HepG2 (cell line): ENCODE measurements around the gene OTX1. TPM values are rescaled to one million over a fixed set of nuclear protein-coding genes. Genes with fewer than 3 reads are reported as not detected.

Experiments used
- ATAC-seq: fragments of 200-7000 bp; cut with Tn5 transposase; 3 replicates; pipeline ENCODE4 v1.9.1; 2020; ENCODE audit warnings: mild to moderate bottlenecking, moderate library complexity
- Bru-seq: library from RNA; stranded (reverse); fragments of 400-500 nt; gene quantifications from one replicate; lab custom pipeline; 2021; lab: Mats Ljungman, UMichigan
- BruChase-seq, 2 experiments: library from RNA; stranded (reverse); fragments of 400-500 nt; gene quantifications; one replicate each; lab custom pipeline; 2021; lab: Mats Ljungman, UMichigan
- BruUV-seq: library from RNA; stranded (reverse); fragments of 400-500 nt; replicated peaks from 2 replicates; lab custom pipeline; 2021; lab: Mats Ljungman, UMichigan
- CTCF ChIA-PET: fragments of 300-600 bp; formaldehyde crosslinking; extraction: SDS; loops from one replicate; lab custom pipeline; 2021; ENCODE audit warnings: low total read pairs, inconsistent platforms, low intra/inter-chr PET ratio; lab: Yijun Ruan, JAX
- POLR2A ChIA-PET: fragments of 350-600 bp; sonication (Branson Sonifier 250); formaldehyde crosslinking; loops from one replicate; lab custom pipeline; 2020; ENCODE audit warnings: antibody characterized with exemption, inconsistent platforms; lab: Yijun Ruan, JAX
- DNase-seq: peaks from one replicate; pipeline ENCODE4 v3.0.0-alpha.2; 2015; ENCODE audit warnings: low spot score
- FAIRE-seq: peaks from 3 replicates; lab custom pipeline; 2011; peaks lifted over from hg19 to GRCh38; lab: Jason Lieb, UNC
- H2AFZ ChIP-seq: one replicate; pipeline ENCODE4 v1.6.1; 2011; ENCODE audit warnings: low read length, inconsistent platforms
- H3K27ac ChIP-seq: fragments of 300-600 bp; 3 replicates; pipeline ENCODE4 v1.8.0; 2011; ENCODE audit warnings: mixed run types, mild to moderate bottlenecking, mixed read lengths, low read length, inconsistent platforms; ENCODE audit not compliant: insufficient read depth; ENCODE audit errors: extremely low read length
- H3K27me3 ChIP-seq, 2 experiments: fragments of 200-600 bp in 1 of 2; 2 replicates in 1 of 2; 3 replicates in 1 of 2; pipeline versions ENCODE4 v1.6.0 to v1.8.0; 2011; ENCODE audit warnings: low read length in 2 of 2, mild to moderate bottlenecking in 2 of 2, moderate library complexity in 2 of 2, inconsistent platforms in 1 of 2; ENCODE audit not compliant: insufficient read depth in 2 of 2, control insufficient read depth in 1 of 2
- H3K36me3 ChIP-seq, 2 experiments: fragments of 200-600 bp in 1 of 2; replicated peaks in 1 of 2; 2 replicates in 1 of 2; 3 replicates in 1 of 2; pipeline versions ENCODE4 v1.5.1 to v1.8.0; 2011; ENCODE audit warnings: low read length in 2 of 2, inconsistent platforms in 1 of 2; ENCODE audit not compliant: insufficient read depth in 2 of 2, control insufficient read depth in 1 of 2
- H3K4me1 ChIP-seq: 2 replicates; pipeline ENCODE4 v1.5.1; 2012; ENCODE audit warnings: low read length, inconsistent platforms; ENCODE audit not compliant: insufficient read depth
- H3K4me2 ChIP-seq: 2 replicates; pipeline ENCODE4 v1.6.0; 2011; ENCODE audit warnings: low read depth, low read length, inconsistent platforms
- H3K4me3 ChIP-seq, 3 experiments: fragments of 200-600 bp in 1 of 3; sonication (generic), shearing (Covaris generic) in 1 of 3; replicated peaks in 1 of 3; 2 replicates each; pipeline ENCODE4 v1.5.1; 2011 to 2016; ENCODE audit warnings: low read length in 3 of 3, inconsistent platforms in 2 of 3, low read depth in 2 of 3, mild to moderate bottlenecking in 2 of 3, control low read depth in 1 of 3, mixed read lengths in 1 of 3; ENCODE audit not compliant: insufficient read depth in 1 of 3
- H3K79me2 ChIP-seq: one replicate; pipeline ENCODE4 v1.6.1; 2011; ENCODE audit warnings: low read length, inconsistent platforms; ENCODE audit not compliant: insufficient read depth
- H3K9ac ChIP-seq: 2 replicates; pipeline ENCODE4 v1.6.0; 2011; ENCODE audit warnings: mild to moderate bottlenecking, low read depth, low read length, inconsistent platforms; ENCODE audit not compliant: insufficient read depth
- H3K9me3 ChIP-seq: 2 replicates; pipeline ENCODE4 v1.5.1; 2012; ENCODE audit warnings: mild to moderate bottlenecking, low read length
- H4K20me1 ChIP-seq: 2 replicates; pipeline ENCODE4 v1.6.0; 2011; ENCODE audit warnings: inconsistent platforms, mild to moderate bottlenecking, low read length, moderate library complexity; ENCODE audit not compliant: insufficient read depth
- CREB1 ChIP-seq, 2 experiments: fragments of 450-650 bp in 1 of 2; IDR thresholded peaks; 2 replicates each; pipeline ENCODE4 v1.6.1; 2016 to 2017; ENCODE audit warnings: control low read depth in 1 of 2, mild to moderate bottlenecking in 1 of 2, missing compliant biosample characterization in 1 of 2, missing genetic modification characterization in 1 of 2
- KAT2B ChIP-seq: fragments of 150-350 bp; IDR thresholded peaks from 2 replicates; pipeline ENCODE4 v1.6.1; 2014; ENCODE audit warnings: low read depth, low read length, borderline replicate concordance
- MBNL3 ChIP-seq: fragments of 250-450 bp; sonication (Bioruptor Pico); conservative IDR thresholded peaks from 2 replicates; pipeline ENCODE4 v1.8.0; 2022; ENCODE audit warnings: mild to moderate bottlenecking, inconsistent platforms
- PCBP2 ChIP-seq: fragments of 200-400 bp; formaldehyde crosslinking; optimal IDR thresholded peaks from 2 replicates; pipeline ENCODE3; 2018; ENCODE audit warnings: low read length, low read depth; ENCODE audit not compliant: poor library complexity, severe bottlenecking
- STAT5B ChIP-seq: sonication (generic); formaldehyde crosslinking; IDR thresholded peaks from 2 replicates; pipeline ENCODE4 v1.4.0; 2020; ENCODE audit warnings: missing genetic modification reagents
- TP53 ChIP-seq: sonication (generic); formaldehyde crosslinking; conservative IDR thresholded peaks from 2 replicates; pipeline ENCODE4 v1.4.0; 2020; ENCODE audit warnings: missing genetic modification reagents
- ZBTB7A ChIP-seq: sonication (generic); formaldehyde crosslinking; IDR thresholded peaks from 2 replicates; pipeline ENCODE4 v1.8.0; 2022; ENCODE audit warnings: mild to moderate bottlenecking, missing genetic modification reagents
- ZIK1 ChIP-seq: sonication (generic); formaldehyde crosslinking; IDR thresholded peaks from 2 replicates; pipeline ENCODE4 v1.5.0; 2020; ENCODE audit warnings: mild to moderate bottlenecking, low read depth, missing genetic modification reagents, borderline replicate concordance
- ZNF564 ChIP-seq: sonication (generic); formaldehyde crosslinking; IDR thresholded peaks from 2 replicates; pipeline ENCODE4 v1.8.1; 2023; ENCODE audit warnings: mild to moderate bottlenecking, missing genetic modification reagents
- ZNF616 ChIP-seq: sonication (generic); formaldehyde crosslinking; IDR thresholded peaks from 2 replicates; pipeline ENCODE4 v1.5.0; 2020; ENCODE audit warnings: low read depth, mild to moderate bottlenecking, missing genetic modification reagents
- WGBS: methylation state at CpG from one replicate; pipeline ENCODE4 v1.1.6; 2017; ENCODE audit warnings: low lambda C conversion rate; 5-methylcytosine and 5-hydroxymethylcytosine counted together
- in situ Hi-C: cut with HindIII; loops from 2 replicates; pipeline ENCODE4 v1.10.0; 2017; ENCODE audit warnings: low pct_unique_long_range_greater_than_20kb; ENCODE audit not compliant: extremely low pct_ligation_motif_present
- intact Hi-C: fragments of 100-400 bp; cut with micrococcal nuclease; formaldehyde crosslinking; loops from one replicate; pipeline ENCODE4 v1.10.0; 2022; ENCODE audit not compliant: unreplicated experiment
- long read RNA-seq, 2 experiments: library from RNA in 1 of 2; library from polyadenylated mRNA in 1 of 2; stranded (forward) in 1 of 2; unstranded in 1 of 2; transcript quantifications; one replicate each; pipeline ENCODE4 v2.0.0, GENCODE V29; 2019 to 2022
- polyA minus RNA-seq, 3 experiments: library from RNA; depleted of rRNA, polyadenylated mRNA; stranded (reverse); fragments of >200 nt; gene quantifications; 2 replicates each; pipeline ENCODE4 v1.2.3, GENCODE V29; 2011; ENCODE audit warnings: low replicate concordance in 1 of 3
- polyA plus RNA-seq, 8 experiments: library from polyadenylated mRNA; depleted of rRNA in 3 of 8; stranded (reverse) in 7 of 8; unstranded in 1 of 8; fragments of >200 nt; fragmentation: Illumina TruSeq in 4 of 8; extraction: Trizol in 4 of 8; gene quantifications; 2 replicates each; pipeline versions ENCODE4 v1.2.1 to v1.2.3, GENCODE V29; 2011 to 2016; ENCODE audit warnings: low read depth in 4 of 8, missing spikeins in 1 of 8, mixed read lengths in 1 of 8; ENCODE audit not compliant: insufficient read depth in 1 of 8
- total RNA-seq, 5 experiments: library from RNA; depleted of rRNA; stranded (reverse); fragments of >200 nt; fragmentation: Illumina TruSeq; extraction: Trizol; gene quantifications; 2 replicates each; pipeline ENCODE4 v1.2.3, GENCODE V29; 2016; ENCODE audit warnings: low read depth in 1 of 5
- TF ChIP-seq, protein P1 (sequence below): IDR thresholded peaks from 2 replicates; pipeline ENCODE4 v1.6.1; 2016; ENCODE audit warnings: low read depth, missing genetic modification reagents, missing compliant biosample characterization

OTX1 gene
- total RNA-seq (2016; rRNA removed; fragmentation: Illumina TruSeq; extraction: Trizol) (3.0 and 5.0 TPM in 2 replicates), polyA plus RNA-seq (2011; rRNA removed) (1.0 and 1.6 TPM in 2 replicates), polyA minus RNA-seq (2011; rRNA and poly(A)+ RNA removed; ENCODE audit: low replicate concordance) (0.82 and 6.6 TPM in 2 replicates), Bru-seq, nascent RNA (percentile 86 among the genes with signal in this experiment), BruChase-seq, experiment 1, labeled RNA remaining after a 6-hour chase (percentile 71 among the genes with signal in this experiment), BruChase-seq, experiment 2, labeled RNA remaining after a 2-hour chase (percentile 84 among the genes with signal in this experiment)
- 3.1 and 4.3 TPM in 2 replicates for total RNA-seq (2016; cell fraction: cytosol; rRNA removed; fragmentation: Illumina TruSeq; extraction: Trizol; ENCODE audit: low read depth)
- 2.5 and 4.2 TPM in 2 replicates for total RNA-seq (2016; cell fraction: insoluble cytoplasmic fraction; rRNA removed; fragmentation: Illumina TruSeq; extraction: Trizol)
- 4.1 and 4.3 TPM in 2 replicates for total RNA-seq (2016; cell fraction: membrane; rRNA removed; fragmentation: Illumina TruSeq; extraction: Trizol)
- 9.0 and 9.1 TPM in 2 replicates for total RNA-seq (2016; cell fraction: nucleus; rRNA removed; fragmentation: Illumina TruSeq; extraction: Trizol)
- polyA plus RNA-seq (2011; cell fraction: cytosol; rRNA removed): 0.47 and 0.66 TPM in 2 replicates
- 12.1 and 16.1 TPM in 2 replicates for polyA plus RNA-seq (2011; cell fraction: nucleus; rRNA removed)
- 7.7 and 7.9 TPM in 2 replicates for polyA plus RNA-seq (2012)
- 1.1 and 1.2 TPM in 2 replicates for polyA plus RNA-seq (2016; cell fraction: cytosol; fragmentation: Illumina TruSeq; extraction: Trizol; ENCODE audit: low read depth)
- 6.4 and 9.1 TPM in 2 replicates for polyA plus RNA-seq (2016; cell fraction: insoluble cytoplasmic fraction; fragmentation: Illumina TruSeq; extraction: Trizol; ENCODE audit: low read depth)
- polyA plus RNA-seq (2016; cell fraction: membrane; fragmentation: Illumina TruSeq; extraction: Trizol; ENCODE audit: low read depth): 3.3 and 4.0 TPM in 2 replicates
- polyA plus RNA-seq (2016; cell fraction: nucleus; fragmentation: Illumina TruSeq; extraction: Trizol; ENCODE audit: insufficient read depth, low read depth): 24.6 and 24.9 TPM in 2 replicates
- polyA minus RNA-seq (2011; cell fraction: cytosol; rRNA and poly(A)+ RNA removed): 2.1 and 2.2 TPM in 2 replicates
- 16.4 and 25.8 TPM in 2 replicates for polyA minus RNA-seq (2011; cell fraction: nucleus; rRNA and poly(A)+ RNA removed)
- long read RNA-seq, experiment 1, transcript OTX1-201 (5 exons, 2,861 nt): major isoform, 5 of 14 reads
- long read RNA-seq, experiment 1, partial matches to known transcripts: 9 of 14 reads
- long read RNA-seq, experiment 1, other reads (novel, unspliced or antisense): 0 of 14 reads
- long read RNA-seq, experiment 2, transcript OTX1-201 (5 exons, 2,861 nt): major isoform, 10 of 31 reads
- long read RNA-seq, experiment 2, partial matches to known transcripts: 20 of 31 reads
- long read RNA-seq, experiment 2, other reads (novel, unspliced or antisense): 1 of 31 reads

GRCh38 chr2:63050334-63051041 lies at the start of gene OTX1:
OTX1 (plus strand) TSS chr2:63050830; CDS start chr2:63052991, 2,161 bp downstream.
- intact Hi-C loops (loop anchor here (2.0 kb wide), 1 partner anchor 250 kb away; no protein-coding TSS in a partner anchor), in situ Hi-C loops (loop anchor here (25.0 kb wide), 1 partner anchor 638 kb away; no protein-coding TSS in a partner anchor)
- FAIRE-seq: peak; percentile 70
- ChIA-PET CTCF (no interaction called here), POLR2A (interaction anchor here (0.6 to 1.2 kb wide), 3 partner anchors 9 to 142 kb away, joined by 3 to 5 read pairs (median 4); no protein-coding TSS in a partner anchor)
- Histone ChIP-seq H3K9me3 (no peaks in the 10 kb centered on the region), H4K20me1 (no peaks in the 10 kb centered on the region), H3K9ac (peak within 1 kb of the TSS; percentile 90), H3K4me1 (peaks cover 30% of the 10 kb centered on the region), H3K27ac (peak within 1 kb of the TSS; percentile 90), H3K79me2 (peaks cover 8% of the 10 kb centered on the region), H3K36me3 (peaks cover 15 to 45% of the 10 kb centered on the region in 2 experiments), H3K4me2 (peak within 1 kb of the TSS; percentile 98), H3K27me3 (no peaks in the 10 kb centered on the region; a peak in 1 of 5 replicates), H3K4me3 (peak within 1 kb of the TSS; percentile 80 to 99 (median 98)), H2AFZ (peak within 1 kb of the TSS; percentile 94)
- WGBS: 2% methylated on average over 53 of the region's 73 CpGs
- peak; percentile 87 for ATAC-seq
- peak; percentile 82 for DNase-seq
- BruUV-seq: no TSS peak
- TF ChIP-seq TP53 (CRISPR knock-in tag): no peak
- peak; percentile 76; the same call in 1 of the 2 replicates for TF ChIP-seq ZBTB7A
- TF ChIP-seq ZIK1 (CRISPR knock-in tag): 0 out of 2 replicates have a peak, but pooled peaks have one; percentile 73
- TF ChIP-seq CREB1 (IDR thresholded peaks at IDR 0.05): peak; percentile 79
- peak; percentile 75 for TF ChIP-seq CREB1 (CRISPR knock-in tag; IDR thresholded peaks at IDR 0.05)
- no peak for TF ChIP-seq MBNL3 (CRISPR knock-in tag)
- TF ChIP-seq, protein P1, sequence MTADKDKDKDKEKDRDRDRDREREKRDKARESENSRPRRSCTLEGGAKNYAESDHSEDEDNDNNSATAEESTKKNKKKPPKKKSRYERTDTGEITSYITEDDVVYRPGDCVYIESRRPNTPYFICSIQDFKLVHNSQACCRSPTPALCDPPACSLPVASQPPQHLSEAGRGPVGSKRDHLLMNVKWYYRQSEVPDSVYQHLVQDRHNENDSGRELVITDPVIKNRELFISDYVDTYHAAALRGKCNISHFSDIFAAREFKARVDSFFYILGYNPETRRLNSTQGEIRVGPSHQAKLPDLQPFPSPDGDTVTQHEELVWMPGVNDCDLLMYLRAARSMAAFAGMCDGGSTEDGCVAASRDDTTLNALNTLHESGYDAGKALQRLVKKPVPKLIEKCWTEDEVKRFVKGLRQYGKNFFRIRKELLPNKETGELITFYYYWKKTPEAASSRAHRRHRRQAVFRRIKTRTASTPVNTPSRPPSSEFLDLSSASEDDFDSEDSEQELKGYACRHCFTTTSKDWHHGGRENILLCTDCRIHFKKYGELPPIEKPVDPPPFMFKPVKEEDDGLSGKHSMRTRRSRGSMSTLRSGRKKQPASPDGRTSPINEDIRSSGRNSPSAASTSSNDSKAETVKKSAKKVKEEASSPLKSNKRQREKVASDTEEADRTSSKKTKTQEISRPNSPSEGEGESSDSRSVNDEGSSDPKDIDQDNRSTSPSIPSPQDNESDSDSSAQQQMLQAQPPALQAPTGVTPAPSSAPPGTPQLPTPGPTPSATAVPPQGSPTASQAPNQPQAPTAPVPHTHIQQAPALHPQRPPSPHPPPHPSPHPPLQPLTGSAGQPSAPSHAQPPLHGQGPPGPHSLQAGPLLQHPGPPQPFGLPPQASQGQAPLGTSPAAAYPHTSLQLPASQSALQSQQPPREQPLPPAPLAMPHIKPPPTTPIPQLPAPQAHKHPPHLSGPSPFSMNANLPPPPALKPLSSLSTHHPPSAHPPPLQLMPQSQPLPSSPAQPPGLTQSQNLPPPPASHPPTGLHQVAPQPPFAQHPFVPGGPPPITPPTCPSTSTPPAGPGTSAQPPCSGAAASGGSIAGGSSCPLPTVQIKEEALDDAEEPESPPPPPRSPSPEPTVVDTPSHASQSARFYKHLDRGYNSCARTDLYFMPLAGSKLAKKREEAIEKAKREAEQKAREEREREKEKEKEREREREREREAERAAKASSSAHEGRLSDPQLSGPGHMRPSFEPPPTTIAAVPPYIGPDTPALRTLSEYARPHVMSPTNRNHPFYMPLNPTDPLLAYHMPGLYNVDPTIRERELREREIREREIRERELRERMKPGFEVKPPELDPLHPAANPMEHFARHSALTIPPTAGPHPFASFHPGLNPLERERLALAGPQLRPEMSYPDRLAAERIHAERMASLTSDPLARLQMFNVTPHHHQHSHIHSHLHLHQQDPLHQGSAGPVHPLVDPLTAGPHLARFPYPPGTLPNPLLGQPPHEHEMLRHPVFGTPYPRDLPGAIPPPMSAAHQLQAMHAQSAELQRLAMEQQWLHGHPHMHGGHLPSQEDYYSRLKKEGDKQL (CRISPR knock-in tag): no peak
- TF ChIP-seq ZNF616: no peak
- 0 out of 2 replicates have a peak, but pooled peaks have one; percentile 7 for TF ChIP-seq ZNF564 (CRISPR knock-in tag)
- TF ChIP-seq KAT2B: no peak
- TF ChIP-seq PCBP2: no peak
- no peak for TF ChIP-seq STAT5B (CRISPR knock-in tag)
